Osteoblast (primary cell): ENCODE measurements around the gene PHKA2. TPM values are rescaled to one million over a fixed set of nuclear protein-coding genes. Genes with fewer than 3 reads are reported as not detected.

Experiments
- DNase-seq: peaks from one replicate; pipeline ENCODE4 v3.0.0; 2011; ENCODE audit warnings: low spot score, mixed read lengths; ENCODE audit not compliant: insufficient read length; ENCODE audit errors: missing footprints
- H2AFZ ChIP-seq: 2 replicates; pipeline ENCODE4 v1.6.0; 2011; ENCODE audit warnings: mild to moderate bottlenecking, low read length
- H3K27ac ChIP-seq: 2 replicates; pipeline ENCODE4 v1.5.1; 2011; ENCODE audit warnings: mild to moderate bottlenecking, low read depth, low read length, moderate library complexity
- H3K27me3 ChIP-seq: 2 replicates; pipeline ENCODE4 v1.6.0; 2012; ENCODE audit warnings: mild to moderate bottlenecking, control low read depth, inconsistent platforms, low read length, moderate library complexity; ENCODE audit not compliant: insufficient read depth
- H3K36me3 ChIP-seq: 2 replicates; pipeline ENCODE4 v1.5.1; 2011; ENCODE audit warnings: mild to moderate bottlenecking, low read length, control low read depth, moderate library complexity; ENCODE audit not compliant: insufficient read depth
- H3K4me1 ChIP-seq: 2 replicates; pipeline ENCODE4 v1.5.1; 2011; ENCODE audit warnings: mild to moderate bottlenecking, low read length, control low read depth, moderate library complexity; ENCODE audit not compliant: insufficient read depth
- H3K4me2 ChIP-seq: 2 replicates; pipeline ENCODE4 v1.6.0; 2011; ENCODE audit warnings: mild to moderate bottlenecking, low read length; ENCODE audit not compliant: insufficient read depth
- H3K4me3 ChIP-seq: fragments of 200-600 bp; sonication (generic); 3 replicates; pipeline ENCODE4 v1.5.1; 2012; ENCODE audit warnings: mild to moderate bottlenecking, low read length, inconsistent platforms; ENCODE audit not compliant: insufficient read depth
- H3K79me2 ChIP-seq: 2 replicates; pipeline ENCODE4 v1.6.0; 2012; ENCODE audit warnings: mild to moderate bottlenecking, low read length, control low read depth, inconsistent platforms; ENCODE audit not compliant: insufficient read depth
- H3K9me3 ChIP-seq: 2 replicates; pipeline ENCODE4 v1.5.1; 2011; ENCODE audit warnings: low read depth, low read length, control low read depth
- H4K20me1 ChIP-seq: 2 replicates; pipeline ENCODE4 v1.6.0; 2012; ENCODE audit warnings: mild to moderate bottlenecking, low read length, control low read depth; ENCODE audit not compliant: insufficient read depth
- CTCF ChIP-seq: IDR thresholded peaks from 2 replicates; pipeline ENCODE4 v1.5.1; 2011; ENCODE audit warnings: mild to moderate bottlenecking, low read depth, low read length, moderate library complexity; ENCODE audit errors: extremely low read depth
- total RNA-seq: library from RNA; depleted of rRNA; stranded (reverse); fragments of >200 nt; gene quantifications from 2 replicates; pipeline ENCODE4 v1.2.3, GENCODE V29; 2012

PHKA2 gene
- total RNA-seq, 1 donor = 13.8 TPM

GRCh38 chrX:18946611-18947010 is 37.3 kb downstream of the PHKA2 start:
- no peak overlapping the region for H2AFZ ChIP-seq
- H3K4me3 ChIP-seq = no peak overlapping the region
- DNase-seq = no peak
- H3K79me2 ChIP-seq = no peaks in the 10 kb centered on the region
- no peak for TF ChIP-seq CTCF
- no peaks in the 10 kb centered on the region for H4K20me1 ChIP-seq
- no peaks in the 10 kb centered on the region for H3K9me3 ChIP-seq
- peaks cover 7% of the 10 kb centered on the region for H3K36me3 ChIP-seq
- no peaks in the 10 kb centered on the region for H3K27me3 ChIP-seq
- no peak overlapping the region for H3K27ac ChIP-seq
- H3K4me2 ChIP-seq = no peak overlapping the region
- H3K4me1 ChIP-seq = no peaks in the 10 kb centered on the region

GRCh38 chrX:18946157-18946556 is 37.8 kb downstream of the PHKA2 start:
- H3K9me3 ChIP-seq = no peaks in the 10 kb centered on the region
- no peak for TF ChIP-seq CTCF
- H3K4me2 ChIP-seq = no peak overlapping the region
- no peaks in the 10 kb centered on the region for H4K20me1 ChIP-seq
- no peaks in the 10 kb centered on the region for H3K79me2 ChIP-seq
- no peaks in the 10 kb centered on the region for H3K4me1 ChIP-seq
- no peaks in the 10 kb centered on the region for H3K27me3 ChIP-seq
- no peak for DNase-seq
- H3K4me3 ChIP-seq = no peak overlapping the region
- peaks cover 6% of the 10 kb centered on the region for H3K36me3 ChIP-seq
- H3K27ac ChIP-seq = no peak overlapping the region
- H2AFZ ChIP-seq = no peak overlapping the region

GRCh38 chrX:18945483-18945882 is 38.4 kb downstream of the PHKA2 start:
- no peak for TF ChIP-seq CTCF
- Histone ChIP-seq H3K79me2 (no peaks in the 10 kb centered on the region), H3K4me1 (no peaks in the 10 kb centered on the region), H3K4me2 (no peak overlapping the region), H3K9me3 (no peaks in the 10 kb centered on the region), H3K4me3 (no peak overlapping the region), H3K27ac (no peak overlapping the region), H3K36me3 (peaks cover 4% of the 10 kb centered on the region), H3K27me3 (no peaks in the 10 kb centered on the region), H2AFZ (no peak overlapping the region), H4K20me1 (no peaks in the 10 kb centered on the region)
- peak; percentile 66 for DNase-seq

- TF ChIP-seq CTCF = no peak
Measured at GRCh38 chrX:18944482-18944881, 39.4 kb downstream of the PHKA2 start.

More at GRCh38 chrX:18944482-18944881, 39.4 kb downstream of the PHKA2 start:
- Histone ChIP-seq H3K9me3 (no peaks in the 10 kb centered on the region), H2AFZ (no peak overlapping the region), H4K20me1 (no peaks in the 10 kb centered on the region), H3K4me2 (no peak overlapping the region), H3K36me3 (peaks cover 4% of the 10 kb centered on the region), H3K4me3 (no peak overlapping the region), H3K27ac (no peak overlapping the region), H3K4me1 (no peaks in the 10 kb centered on the region), H3K79me2 (no peaks in the 10 kb centered on the region), H3K27me3 (no peaks in the 10 kb centered on the region)
- DNase-seq = no peak
